ENCODE measurements around the gene CRTAC1. TPM values are rescaled to one million over a fixed set of nuclear protein-coding genes. Genes with fewer than 3 reads are reported as not detected.

Gene CRTAC1
- total and polyA plus RNA-seq, 2 donors (not counting 3 experiments of a cell fraction or from before 2014, with no cell fraction given): 1.4 to 3.0 TPM

- dilution Hi-C loops (cut with MboI; ENCODE audit: extremely low pct_ligation_motif_present, low sequenced_read_pairs) (no loop called here), intact Hi-C loops (cut with micrococcal nuclease) (no loop called here)
- FAIRE-seq (peak; percentile 55), DNase-seq (ENCODE audit: low read depth, low spot score) (peak; percentile 54)
- Histone ChIP-seq H3K79me2 (ENCODE audit: control insufficient read depth, insufficient read depth, low read length) (no peaks in the 10 kb centered on the region), H3K4me1 (ENCODE audit: control insufficient read depth, extremely low read depth, insufficient read depth, low read length) (peaks cover 2% of the 10 kb centered on the region), H2AFZ (ENCODE audit: low read depth, low read length) (no peak overlapping the region), H3K27ac (ENCODE audit: insufficient read depth, low read depth, low read length) (no peak overlapping the region), H3K36me3 (ENCODE audit: control insufficient read depth in 2 of 2, extremely low read depth in 1 of 2, insufficient read depth in 2 of 2, low read length in 2 of 2) (no peaks in the 10 kb centered on the region), H4K20me1 (replicated peaks; ENCODE audit: control insufficient read depth, extremely low read depth, insufficient read depth, low read length) (no peaks in the 10 kb centered on the region), H3K4me2 (ENCODE audit: insufficient read depth, low read length) (no peak overlapping the region), H3K9me1 (replicated peaks; ENCODE audit: control insufficient read depth, extremely low read depth, insufficient read depth, low read length) (no peaks in the 10 kb centered on the region), H3K9me3 (replicated peaks; ENCODE audit: control insufficient read depth, insufficient read depth, low read length) (no peaks in the 10 kb centered on the region), H3K9ac (replicated peaks; ENCODE audit: extremely low read depth, insufficient read depth, low read length) (no peak overlapping the region), H3K4me3 (replicated peaks in 1 of 3; ENCODE audit: insufficient read depth in 1 of 3, low read depth in 1 of 3, low read length in 3 of 3) (no peak overlapping the region), H3K27me3 (ENCODE audit: control insufficient read depth in 2 of 2, insufficient read depth in 2 of 2, low read length in 2 of 2) (no peaks in the 10 kb centered on the region)
- POLR2A ChIA-PET: no interaction called here
- BruUV-seq (replicated peaks): no TSS peak
- TF ChIP-seq GATA2 (IDR thresholded peaks at IDR 0.05; ENCODE audit: insufficient read depth, insufficient read length, low read depth, low read length) (no peak), MYC (IDR thresholded peaks at IDR 0.05; ENCODE audit: low read depth, low read length) (no peak), POLR2AphosphoS5 (IDR thresholded peaks at IDR 0.05; ENCODE audit: insufficient read depth, low read depth, low read length) (no peak), CTCF (IDR thresholded peaks at IDR 0.05; ENCODE audit: extremely low read depth in 1 of 2, insufficient read depth in 1 of 2, low read depth in 1 of 2, low read length in 2 of 2) (peak; percentile 4 to 13), JUN (IDR thresholded peaks at IDR 0.05; ENCODE audit: borderline replicate concordance, insufficient read depth, insufficient read length, low read depth) (peak; percentile 18), FOS (IDR thresholded peaks at IDR 0.05; ENCODE audit: borderline replicate concordance, insufficient read depth, low read length) (peak; percentile 39), POLR2A (IDR thresholded peaks at IDR 0.05; ENCODE audit: low read depth, low read length) (no peak), EZH2 (IDR thresholded peaks at IDR 0.05; ENCODE audit: borderline replicate concordance, low read depth, low read length, severe bottlenecking) (no peak)
- CTCF ChIA-PET: interaction anchor here (0.8 to 2.4 kb wide), 8 partner anchors 12 to 157 kb away, joined by 3 to 19 read pairs (median 4); no protein-coding TSS in a partner anchor
Observed at GRCh38 chr10:97888641-97889262, 141.7 kb downstream of the CRTAC1 start.
